K562 (cell line): ENCODE data around the gene UFSP1. TPM values are rescaled to one million over a fixed set of nuclear protein-coding genes. Genes with fewer than 3 reads are reported as not detected.
A peak's percentile ranks its signal among the peaks of the same experiment; 100 is the strongest.

Source experiments
- AFF1 ChIP-seq, 2 experiments: fragments of 450-650 bp; IDR thresholded peaks; 2 replicates each; pipeline ENCODE4 v1.6.1; 2018; ENCODE audit warnings: mild to moderate bottlenecking in 2 of 2, low read depth in 1 of 2; ENCODE audit not compliant: partially characterized antibody in 2 of 2
- ILF3 ChIP-seq: fragments of 450-650 bp; IDR thresholded peaks from 2 replicates; pipeline ENCODE4 v1.6.1; 2018; ENCODE audit warnings: antibody characterized with exemption, mild to moderate bottlenecking, moderate library complexity, borderline replicate concordance
- MYNN ChIP-seq, 2 experiments: sonication (generic); formaldehyde crosslinking in 1 of 2; IDR thresholded peaks; 2 replicates each; pipeline versions ENCODE4 v1.5.0 to v1.6.1; 2016 to 2020; ENCODE audit warnings: antibody characterized with exemption in 1 of 2, missing genetic modification reagents in 1 of 2
- NFATC3 ChIP-seq: fragments of 450-650 bp; IDR thresholded peaks from 2 replicates; pipeline ENCODE4 v1.6.1; 2017; ENCODE audit warnings: mild to moderate bottlenecking
- NRF1 ChIP-seq, 2 experiments: fragments of 450-650 bp; IDR thresholded peaks in 1 of 2; conservative IDR thresholded peaks in 1 of 2; 2 replicates each; pipeline ENCODE4 v1.6.1; 2014; ENCODE audit warnings: mild to moderate bottlenecking in 2 of 2
- RBM39 ChIP-seq: fragments of 200-400 bp; formaldehyde crosslinking; optimal IDR thresholded peaks from 2 replicates; pipeline ENCODE3; 2018; ENCODE audit warnings: low read depth, low read length
- TBL1XR1 ChIP-seq, 2 experiments: IDR thresholded peaks; 2 replicates each; pipeline ENCODE4 v1.6.1; 2012; ENCODE audit warnings: improper control_type of control experiment in 2 of 2, low read length in 2 of 2, mild to moderate bottlenecking in 1 of 2
- TFE3 ChIP-seq: fragments of 450-650 bp; formaldehyde crosslinking; IDR thresholded peaks from 2 replicates; pipeline ENCODE4 v1.4.0; 2020; ENCODE audit warnings: mild to moderate bottlenecking, mixed read lengths
- ZNF3 ChIP-seq: fragments of 250-450 bp; sonication (Bioruptor Pico); IDR thresholded peaks from 2 replicates; pipeline ENCODE4 v1.5.0; 2021; ENCODE audit warnings: mild to moderate bottlenecking, moderate library complexity
- ZNF644 ChIP-seq: fragments of 200-800 bp; sonication (Bioruptor generic); IDR thresholded peaks from 2 replicates; pipeline ENCODE4 v1.6.1; 2016; ENCODE audit warnings: low read depth, missing genetic modification characterization, missing compliant biosample characterization
- ZNF75A ChIP-seq: fragments of 450-650 bp; formaldehyde crosslinking; IDR thresholded peaks from 2 replicates; pipeline ENCODE4 v1.4.0; 2020; ENCODE audit warnings: mild to moderate bottlenecking
- ZNF766 ChIP-seq: fragments of 200-800 bp; sonication (Bioruptor generic); conservative IDR thresholded peaks from 2 replicates; pipeline ENCODE4 v1.6.1; 2016; ENCODE audit warnings: missing genetic modification characterization, missing compliant biosample characterization
- ZNF830 ChIP-seq: fragments of 250-450 bp; sonication (Bioruptor Pico); IDR thresholded peaks from 2 replicates; pipeline ENCODE4 v1.5.0; 2021; ENCODE audit warnings: mild to moderate bottlenecking
- polyA plus RNA-seq, 8 experiments: library from polyadenylated mRNA; depleted of rRNA in 4 of 8; stranded (reverse) in 5 of 8; unstranded in 3 of 8; fragments of >200 nt; fragmentation: Nextera tagmentation in 2 of 8; fragmentation: Illumina TruSeq in 1 of 8; extraction: Ambion mirVana in 2 of 8; extraction: Trizol in 1 of 8; gene quantifications; 2 replicates each; pipeline versions ENCODE4 v1.2.1 to v1.2.3, GENCODE V29; 2011 to 2014; ENCODE audit warnings: inconsistent platforms in 1 of 8, missing spikeins in 1 of 8
- total RNA-seq, 7 experiments: library from RNA; depleted of rRNA in 6 of 7; stranded (reverse); fragments of >200 nt in 6 of 7; fragmentation: Illumina TruSeq in 2 of 7; extraction: Trizol in 2 of 7; gene quantifications; 2 replicates each; pipeline versions ENCODE4 v1.2.1 to v1.2.3, GENCODE V29; 2011 to 2021; ENCODE audit warnings: low replicate concordance in 1 of 7
- TF ChIP-seq, protein P1 (sequence below): sonication (generic); formaldehyde crosslinking; IDR thresholded peaks from 2 replicates; pipeline ENCODE4 v1.8.0; 2023; ENCODE audit warnings: mild to moderate bottlenecking, missing genetic modification reagents
- TF ChIP-seq, protein P2 (sequence below): fragments of 250-450 bp; sonication (Bioruptor Pico); IDR thresholded peaks from 2 replicates; pipeline ENCODE4 v1.9.0; 2021; ENCODE audit warnings: mild to moderate bottlenecking, inconsistent platforms

UFSP1 gene
- total and polyA plus RNA-seq, 9 of the 15 experiments (the other 6 are each of a cell fraction or from before 2014, with no cell fraction given) = 0.50 to 18.8 (median 2.1) TPM

DNA sequence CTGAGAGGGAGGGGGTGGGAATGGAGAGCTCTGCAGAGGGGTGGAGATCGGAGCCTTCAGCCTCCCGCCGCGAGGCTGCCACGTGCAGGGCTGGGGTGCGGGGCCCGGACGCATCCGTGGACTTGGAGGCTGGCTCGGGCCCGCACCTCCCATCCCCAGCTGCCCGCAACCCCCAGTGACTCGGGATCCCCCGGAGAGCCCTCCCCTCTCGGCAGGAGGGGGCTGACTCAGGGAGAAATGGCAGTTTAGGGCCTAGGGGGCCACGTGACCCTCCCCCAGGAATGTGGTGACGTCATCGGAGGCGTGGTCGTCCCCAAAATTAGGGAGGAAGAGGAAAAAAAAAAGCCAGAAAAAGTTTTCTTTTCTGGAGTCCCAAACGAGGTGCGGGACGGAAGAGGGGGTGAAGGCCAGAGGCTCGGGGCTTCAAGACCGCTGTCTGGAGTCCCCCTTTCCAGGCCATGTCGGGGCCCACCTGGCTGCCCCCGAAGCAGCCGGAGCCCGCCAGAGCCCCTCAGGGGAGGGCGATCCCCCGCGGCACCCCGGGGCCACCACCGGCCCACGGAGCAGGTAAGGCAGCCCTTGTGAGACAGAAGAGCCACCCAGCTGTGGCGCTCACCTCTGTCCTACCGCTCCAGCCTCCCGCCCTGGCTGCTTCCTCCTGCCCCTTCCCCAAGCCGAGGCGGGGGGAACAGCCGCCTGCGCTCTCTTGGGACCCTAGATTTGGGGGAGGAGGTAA, 22.3 kb downstream of the UFSP1 start, which contains the start of gene TRIP6 (continued):
- TF ChIP-seq MYNN (IDR thresholded peaks at IDR 0.05) (no peak), MYNN (CRISPR knock-in tag; IDR thresholded peaks at IDR 0.05) (no peak), ZNF3 (CRISPR knock-in tag) (no peak), TFE3 (CRISPR knock-in tag) (peak; percentile 93), ZNF830 (CRISPR knock-in tag) (no peak), ZNF75A (CRISPR knock-in tag) (no peak), AFF1 (IDR thresholded peaks at IDR 0.05; ENCODE audit: low read depth in 1 of 2, partially characterized antibody in 2 of 2) (peak in 1 of 2 experiments; percentile 48), ZNF644 (tag) (no peak), RBM39 (no peak), NFATC3 (no peak), ZNF766 (CRISPR knock-in tag) (no peak), NRF1 (conservative IDR thresholded peaks at IDR 0.05 in 1 of 2, IDR thresholded peaks at IDR 0.05 in 1 of 2) (peak; percentile 36 to 48; a peak in 3 of 4 replicates), ILF3 (no peak), TBL1XR1 (IDR thresholded peaks at IDR 0.05; ENCODE audit: low read length in 2 of 2) (peak in 1 of 2 experiments; percentile 25; a peak in 1 of 4 replicates)
- TF ChIP-seq, protein P1, sequence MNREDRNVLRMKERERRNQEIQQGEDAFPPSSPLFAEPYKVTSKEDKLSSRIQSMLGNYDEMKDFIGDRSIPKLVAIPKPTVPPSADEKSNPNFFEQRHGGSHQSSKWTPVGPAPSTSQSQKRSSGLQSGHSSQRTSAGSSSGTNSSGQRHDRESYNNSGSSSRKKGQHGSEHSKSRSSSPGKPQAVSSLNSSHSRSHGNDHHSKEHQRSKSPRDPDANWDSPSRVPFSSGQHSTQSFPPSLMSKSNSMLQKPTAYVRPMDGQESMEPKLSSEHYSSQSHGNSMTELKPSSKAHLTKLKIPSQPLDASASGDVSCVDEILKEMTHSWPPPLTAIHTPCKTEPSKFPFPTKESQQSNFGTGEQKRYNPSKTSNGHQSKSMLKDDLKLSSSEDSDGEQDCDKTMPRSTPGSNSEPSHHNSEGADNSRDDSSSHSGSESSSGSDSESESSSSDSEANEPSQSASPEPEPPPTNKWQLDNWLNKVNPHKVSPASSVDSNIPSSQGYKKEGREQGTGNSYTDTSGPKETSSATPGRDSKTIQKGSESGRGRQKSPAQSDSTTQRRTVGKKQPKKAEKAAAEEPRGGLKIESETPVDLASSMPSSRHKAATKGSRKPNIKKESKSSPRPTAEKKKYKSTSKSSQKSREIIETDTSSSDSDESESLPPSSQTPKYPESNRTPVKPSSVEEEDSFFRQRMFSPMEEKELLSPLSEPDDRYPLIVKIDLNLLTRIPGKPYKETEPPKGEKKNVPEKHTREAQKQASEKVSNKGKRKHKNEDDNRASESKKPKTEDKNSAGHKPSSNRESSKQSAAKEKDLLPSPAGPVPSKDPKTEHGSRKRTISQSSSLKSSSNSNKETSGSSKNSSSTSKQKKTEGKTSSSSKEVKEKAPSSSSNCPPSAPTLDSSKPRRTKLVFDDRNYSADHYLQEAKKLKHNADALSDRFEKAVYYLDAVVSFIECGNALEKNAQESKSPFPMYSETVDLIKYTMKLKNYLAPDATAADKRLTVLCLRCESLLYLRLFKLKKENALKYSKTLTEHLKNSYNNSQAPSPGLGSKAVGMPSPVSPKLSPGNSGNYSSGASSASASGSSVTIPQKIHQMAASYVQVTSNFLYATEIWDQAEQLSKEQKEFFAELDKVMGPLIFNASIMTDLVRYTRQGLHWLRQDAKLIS (CRISPR knock-in tag) = peak; percentile 70; the same call in 1 of the 2 replicates
- TF ChIP-seq, protein P2, sequence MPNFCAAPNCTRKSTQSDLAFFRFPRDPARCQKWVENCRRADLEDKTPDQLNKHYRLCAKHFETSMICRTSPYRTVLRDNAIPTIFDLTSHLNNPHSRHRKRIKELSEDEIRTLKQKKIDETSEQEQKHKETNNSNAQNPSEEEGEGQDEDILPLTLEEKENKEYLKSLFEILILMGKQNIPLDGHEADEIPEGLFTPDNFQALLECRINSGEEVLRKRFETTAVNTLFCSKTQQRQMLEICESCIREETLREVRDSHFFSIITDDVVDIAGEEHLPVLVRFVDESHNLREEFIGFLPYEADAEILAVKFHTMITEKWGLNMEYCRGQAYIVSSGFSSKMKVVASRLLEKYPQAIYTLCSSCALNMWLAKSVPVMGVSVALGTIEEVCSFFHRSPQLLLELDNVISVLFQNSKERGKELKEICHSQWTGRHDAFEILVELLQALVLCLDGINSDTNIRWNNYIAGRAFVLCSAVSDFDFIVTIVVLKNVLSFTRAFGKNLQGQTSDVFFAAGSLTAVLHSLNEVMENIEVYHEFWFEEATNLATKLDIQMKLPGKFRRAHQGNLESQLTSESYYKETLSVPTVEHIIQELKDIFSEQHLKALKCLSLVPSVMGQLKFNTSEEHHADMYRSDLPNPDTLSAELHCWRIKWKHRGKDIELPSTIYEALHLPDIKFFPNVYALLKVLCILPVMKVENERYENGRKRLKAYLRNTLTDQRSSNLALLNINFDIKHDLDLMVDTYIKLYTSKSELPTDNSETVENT (CRISPR knock-in tag) = 0 out of 2 replicates have a peak, but pooled peaks have one; percentile 36
